ENCODE measurements around the gene PDE8B.

- no peak for TF ChIP-seq POLR2A (IDR thresholded peaks at IDR 0.05; ENCODE audit: low read depth, low read length)
- TF ChIP-seq TAF1 (IDR thresholded peaks at IDR 0.05; ENCODE audit: low read depth, low read length) = no peak
- no peak for TF ChIP-seq POLR2AphosphoS5 (IDR thresholded peaks at IDR 0.05; ENCODE audit: low read depth, low read length)
- no peak for TF ChIP-seq SPI1 (IDR thresholded peaks at IDR 0.05; ENCODE audit: low read depth, low read length)
- no peak for TF ChIP-seq POU2F2 (IDR thresholded peaks at IDR 0.05; ENCODE audit: low read depth, low read length)
- no peak for TF ChIP-seq PAX5 (IDR thresholded peaks at IDR 0.05; ENCODE audit: insufficient read depth, low read length, severe bottlenecking)
These were observed 157.3 kb downstream of the PDE8B start for GRCh38 chr5:77367741-77368140.

Data from GM12891 (cell line).